ENCODE results near the gene TEAD1.

The TEAD1 gene

GRCh38 chr11:12667646-12668045 lies 6.6 kb upstream of the TEAD1 start:
- no peak for DNase-seq

GRCh38 chr11:12668166-12668565 lies 6.1 kb upstream of the TEAD1 start:
- DNase-seq: no peak

GRCh38 chr11:12669930-12670329 lies 4.3 kb upstream of the TEAD1 start:
- no peak for DNase-seq

GRCh38 chr11:12671370-12671769 lies 2.9 kb upstream of the TEAD1 start:
- no peak for DNase-seq

- no peak for DNase-seq
Measured at GRCh38 chr11:12673601-12673923, 659 bp upstream of the TEAD1 start.

GRCh38 chr11:12674571-12674935 lies 332 bp downstream of the TEAD1 start:
- DNase-seq: no peak

- DNase-seq: peak; percentile 17
Measured at GRCh38 chr11:12674936-12675696, 895 bp downstream of the TEAD1 start.

- no peak for DNase-seq
Measured at GRCh38 chr11:12675951-12676711, 1.9 kb downstream of the TEAD1 start.

- no peak for DNase-seq
Measured at GRCh38 chr11:12677131-12677530, 2.9 kb downstream of the TEAD1 start.

GRCh38 chr11:12678092-12678491 lies 3.9 kb downstream of the TEAD1 start:
- no peak for DNase-seq

GRCh38 chr11:12678991-12679390 lies 4.8 kb downstream of the TEAD1 start:
- no peak for DNase-seq

- no peak for DNase-seq
Measured at GRCh38 chr11:12679471-12679870, 5.2 kb downstream of the TEAD1 start.

GRCh38 chr11:12680246-12680939 lies 6.2 kb downstream of the TEAD1 start:
- peak; percentile 87 for DNase-seq

GRCh38 chr11:12680940-12681258 lies 6.7 kb downstream of the TEAD1 start:
- DNase-seq: no peak

GRCh38 chr11:12681466-12681865 lies 7.2 kb downstream of the TEAD1 start:
- DNase-seq: no peak

GRCh38 chr11:12682288-12682687 lies 8.1 kb downstream of the TEAD1 start:
- no peak for DNase-seq

GRCh38 chr11:12682737-12683500 lies 8.7 kb downstream of the TEAD1 start:
- no peak for DNase-seq

GRCh38 chr11:12683874-12684273 lies 9.7 kb downstream of the TEAD1 start:
- DNase-seq: no peak

- DNase-seq: no peak
Measured at GRCh38 chr11:12684315-12684714, 10.1 kb downstream of the TEAD1 start.

- DNase-seq: no peak
Measured at GRCh38 chr11:12684816-12685215, 10.6 kb downstream of the TEAD1 start.

GRCh38 chr11:12685229-12685628 lies 11.0 kb downstream of the TEAD1 start:
- DNase-seq: no peak

GRCh38 chr11:12686246-12687060 lies 12.2 kb downstream of the TEAD1 start:
- DNase-seq: no peak

GRCh38 chr11:12687216-12687623 lies 13.0 kb downstream of the TEAD1 start:
- no peak for DNase-seq
